ENCODE measurements around the gene RNU6-1. TPM values are rescaled to one million over a fixed set of nuclear protein-coding genes. Genes with fewer than 3 reads are reported as not detected.

RNU6-1 gene
- total RNA-seq, 2 donors from 2014 or later, result not detected

GRCh38 chr15:67809866-67810265 is 30.0 kb downstream of the RNU6-1 start:
- Mint-ChIP-seq H3K36me3 (ENCODE audit: low read depth) (peaks cover 5% of the 10 kb centered on the region), H3K27ac (no peak overlapping the region), H3K4me1 (no peaks in the 10 kb centered on the region), H3K4me3 (no peak overlapping the region), H3K27me3 (no peaks in the 10 kb centered on the region), H3K9me3 (no peaks in the 10 kb centered on the region)
- no peak for ATAC-seq (replicated peaks)

GRCh38 chr15:67809441-67809840 is 30.4 kb downstream of the RNU6-1 start:
- Mint-ChIP-seq H3K27ac (no peak overlapping the region), H3K36me3 (ENCODE audit: low read depth) (peaks cover 5% of the 10 kb centered on the region), H3K27me3 (no peaks in the 10 kb centered on the region), H3K4me3 (no peak overlapping the region), H3K9me3 (no peaks in the 10 kb centered on the region), H3K4me1 (no peaks in the 10 kb centered on the region)
- ATAC-seq (replicated peaks), result no peak

GRCh38 chr15:67808821-67809220 is 31.0 kb downstream of the RNU6-1 start:
- H3K4me3 Mint-ChIP-seq, result no peak overlapping the region
- H3K9me3 Mint-ChIP-seq, result no peaks in the 10 kb centered on the region
- no peaks in the 10 kb centered on the region for H3K27me3 Mint-ChIP-seq

GRCh38 chr15:67807836-67808235 is 32.0 kb downstream of the RNU6-1 start:
- no peaks in the 10 kb centered on the region for H3K4me1 Mint-ChIP-seq
- no peaks in the 10 kb centered on the region for H3K27me3 Mint-ChIP-seq
- H3K9me3 Mint-ChIP-seq, result no peaks in the 10 kb centered on the region
- ATAC-seq (replicated peaks), result no peak
- peaks cover 5% of the 10 kb centered on the region for H3K36me3 Mint-ChIP-seq (ENCODE audit: low read depth)
- H3K27ac Mint-ChIP-seq, result no peak overlapping the region
- no peak overlapping the region for H3K4me3 Mint-ChIP-seq

More at GRCh38 chr15:67808821-67809220, 31.0 kb downstream of the RNU6-1 start:
- Mint-ChIP-seq H3K27ac (no peak overlapping the region), H3K4me1 (no peaks in the 10 kb centered on the region), H3K36me3 (ENCODE audit: low read depth) (peaks cover 5% of the 10 kb centered on the region)
- no peak for ATAC-seq (replicated peaks)

GRCh38 chr15:67807141-67807540 is 32.7 kb downstream of the RNU6-1 start:
- no peak for ATAC-seq (replicated peaks)
- Mint-ChIP-seq H3K4me3 (no peak overlapping the region), H3K27me3 (no peaks in the 10 kb centered on the region), H3K36me3 (ENCODE audit: low read depth) (peaks cover 5% of the 10 kb centered on the region), H3K27ac (no peak overlapping the region), H3K4me1 (no peaks in the 10 kb centered on the region), H3K9me3 (no peaks in the 10 kb centered on the region)

- Mint-ChIP-seq H3K4me1 (no peaks in the 10 kb centered on the region), H3K4me3 (no peak overlapping the region), H3K36me3 (ENCODE audit: low read depth) (peaks cover 5% of the 10 kb centered on the region)
These were observed 33.3 kb downstream of the RNU6-1 start for GRCh38 chr15:67806536-67806935.

GRCh38 chr15:67805666-67806516 is 34.0 kb downstream of the RNU6-1 start:
- H3K36me3 Mint-ChIP-seq (ENCODE audit: low read depth), result peaks cover 5% of the 10 kb centered on the region
- ATAC-seq (replicated peaks), result no peak
- H3K4me1 Mint-ChIP-seq, result no peaks in the 10 kb centered on the region
- H3K27me3 Mint-ChIP-seq, result no peaks in the 10 kb centered on the region
- no peak overlapping the region for H3K4me3 Mint-ChIP-seq
- H3K9me3 Mint-ChIP-seq, result no peaks in the 10 kb centered on the region
- H3K27ac Mint-ChIP-seq, result no peak overlapping the region

More at GRCh38 chr15:67806536-67806935, 33.3 kb downstream of the RNU6-1 start:
- Mint-ChIP-seq H3K27ac (no peak overlapping the region), H3K9me3 (no peaks in the 10 kb centered on the region), H3K27me3 (no peaks in the 10 kb centered on the region)
- ATAC-seq (replicated peaks), result no peak

- peaks cover 5% of the 10 kb centered on the region for H3K36me3 Mint-ChIP-seq (ENCODE audit: low read depth)
- no peaks in the 10 kb centered on the region for H3K4me1 Mint-ChIP-seq
- ATAC-seq (replicated peaks), result no peak
These were observed 34.7 kb downstream of the RNU6-1 start for GRCh38 chr15:67805008-67805665.

GRCh38 chr15:67803996-67804843 is 35.6 kb downstream of the RNU6-1 start:
- ATAC-seq (replicated peaks), result no peak
- no peaks in the 10 kb centered on the region for H3K4me1 Mint-ChIP-seq
- H3K27me3 Mint-ChIP-seq, result no peaks in the 10 kb centered on the region
- H3K27ac Mint-ChIP-seq, result no peak overlapping the region
- peaks cover 5% of the 10 kb centered on the region for H3K36me3 Mint-ChIP-seq (ENCODE audit: low read depth)
- no peaks in the 10 kb centered on the region for H3K9me3 Mint-ChIP-seq
- H3K4me3 Mint-ChIP-seq, result no peak overlapping the region

More at GRCh38 chr15:67805008-67805665, 34.7 kb downstream of the RNU6-1 start:
- Mint-ChIP-seq H3K4me3 (no peak overlapping the region), H3K27ac (no peak overlapping the region), H3K9me3 (no peaks in the 10 kb centered on the region), H3K27me3 (no peaks in the 10 kb centered on the region)

GRCh38 chr15:67803299-67803698 is 36.5 kb downstream of the RNU6-1 start:
- H3K36me3 Mint-ChIP-seq (ENCODE audit: low read depth), result peaks cover 5% of the 10 kb centered on the region
- H3K4me3 Mint-ChIP-seq, result no peak overlapping the region
- no peaks in the 10 kb centered on the region for H3K4me1 Mint-ChIP-seq
- no peak for ATAC-seq (replicated peaks)
- H3K27me3 Mint-ChIP-seq, result no peaks in the 10 kb centered on the region
- no peaks in the 10 kb centered on the region for H3K9me3 Mint-ChIP-seq
- no peak overlapping the region for H3K27ac Mint-ChIP-seq

GRCh38 chr15:67801926-67802914 is 37.6 kb downstream of the RNU6-1 start:
- Mint-ChIP-seq H3K27me3 (no peaks in the 10 kb centered on the region), H3K4me3 (no peak overlapping the region), H3K27ac (no peak overlapping the region), H3K9me3 (no peaks in the 10 kb centered on the region), H3K4me1 (no peaks in the 10 kb centered on the region), H3K36me3 (ENCODE audit: low read depth) (no peaks in the 10 kb centered on the region)
- ATAC-seq (replicated peaks), result no peak

GRCh38 chr15:67801142-67801541 is 38.7 kb downstream of the RNU6-1 start:
- no peaks in the 10 kb centered on the region for H3K4me1 Mint-ChIP-seq
- H3K4me3 Mint-ChIP-seq, result no peak overlapping the region
- H3K36me3 Mint-ChIP-seq (ENCODE audit: low read depth), result peaks cover under 1% of the 10 kb centered on the region
- no peak overlapping the region for H3K27ac Mint-ChIP-seq
- H3K27me3 Mint-ChIP-seq, result no peaks in the 10 kb centered on the region
- no peaks in the 10 kb centered on the region for H3K9me3 Mint-ChIP-seq
- no peak for ATAC-seq (replicated peaks)

GRCh38 chr15:67799801-67800205 is 40.0 kb downstream of the RNU6-1 start:
- Mint-ChIP-seq H3K9me3 (no peaks in the 10 kb centered on the region), H3K27ac (no peak overlapping the region), H3K4me1 (no peaks in the 10 kb centered on the region), H3K36me3 (ENCODE audit: low read depth) (peaks cover 12% of the 10 kb centered on the region), H3K27me3 (no peaks in the 10 kb centered on the region), H3K4me3 (no peak overlapping the region)
- ATAC-seq (replicated peaks), result no peak
